Cortex of kidney (tissue), 1 donor: ENCODE measurements around the gene CASK.
"Not testable (repeated sequence)": the region's sequence is repeated elsewhere in the genome, so short reads cannot be mapped to it uniquely, and the experiment has no call there.

Experiments used
- DNase-seq: peaks from one replicate; lab custom pipeline; 2025; lab: John Stamatoyannopoulos, UW

Gene CASK

GRCh38 chrX:41621222-41621723, 302.1 kb downstream of the CASK start:
- no peak for DNase-seq

- no peak for DNase-seq
Observed at GRCh38 chrX:41619221-41619620, 304.1 kb downstream of the CASK start.

- DNase-seq, result no peak
Observed at GRCh38 chrX:41616935-41617334, 306.4 kb downstream of the CASK start.

DNA sequence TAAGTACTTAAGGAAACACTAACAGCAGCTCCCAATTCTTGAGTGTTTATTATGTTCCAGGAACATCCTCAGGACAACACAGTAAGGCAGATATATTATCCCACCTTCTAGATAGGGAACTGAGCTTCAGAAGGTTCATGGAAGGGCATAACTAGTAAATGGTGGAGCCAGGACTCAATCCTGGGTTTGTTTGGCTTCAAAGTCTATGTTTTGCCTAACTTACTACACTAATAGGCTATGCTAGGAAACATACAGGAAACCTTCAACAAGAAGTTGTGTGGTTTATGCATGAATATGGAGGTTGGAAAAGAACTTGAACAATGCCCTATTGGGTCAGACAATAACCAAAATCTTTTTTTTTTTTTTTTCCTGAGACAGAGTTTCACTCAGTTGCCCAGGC, 307.1 kb downstream of the CASK start:
- DNase-seq, result no peak

DNA sequence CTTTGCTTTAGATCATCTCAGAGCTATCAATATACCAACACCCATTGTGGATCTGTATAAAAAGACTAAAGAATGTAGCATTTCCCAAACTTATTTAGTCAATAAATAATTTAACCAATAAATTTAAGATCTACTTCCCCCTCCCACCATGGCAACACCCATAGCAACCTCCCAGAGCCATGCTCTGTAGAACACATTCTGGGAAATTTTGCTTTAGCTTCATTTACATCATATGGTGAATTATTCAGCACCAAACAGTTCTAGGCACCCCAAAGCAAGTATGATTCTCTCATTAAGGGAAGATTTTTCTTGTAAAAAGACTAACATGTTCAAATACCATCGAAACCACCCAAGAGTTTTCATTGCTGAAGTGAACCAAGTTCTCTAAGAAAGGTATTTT, 315.1 kb downstream of the CASK start:
- DNase-seq, result no peak

- DNase-seq, result no peak
Observed at GRCh38 chrX:41607264-41607832, 316.0 kb downstream of the CASK start.

DNA sequence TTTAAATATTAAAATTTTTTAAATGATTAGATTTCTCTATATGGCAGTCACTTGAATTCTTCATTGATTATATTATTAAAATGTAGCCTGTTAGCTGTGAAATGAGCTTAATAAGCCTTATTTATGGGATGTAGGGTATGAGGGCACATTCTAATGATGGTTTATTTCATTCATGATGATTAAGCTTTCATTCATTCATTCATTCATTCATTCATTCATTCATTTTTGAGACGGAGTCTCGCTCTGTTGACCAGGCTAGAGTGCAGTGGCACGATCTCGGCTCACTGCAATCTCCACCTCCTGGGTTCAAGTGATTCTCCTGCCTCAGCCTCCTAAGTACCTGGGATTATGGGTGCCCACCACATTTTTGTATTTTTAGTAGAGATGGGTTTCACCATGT, 317.3 kb downstream of the CASK start:
- not testable (repeated sequence) for DNase-seq

- no peak for DNase-seq
Observed at GRCh38 chrX:41604766-41605543, 318.4 kb downstream of the CASK start.

- no peak for DNase-seq
Observed at GRCh38 chrX:41604177-41604576, 319.2 kb downstream of the CASK start.

- DNase-seq, result no peak
Observed at GRCh38 chrX:41603596-41603995, 319.8 kb downstream of the CASK start.

- DNase-seq, result no peak
Observed at GRCh38 chrX:41602816-41603345, 320.5 kb downstream of the CASK start.

GRCh38 chrX:41600291-41600690, 323.1 kb downstream of the CASK start:
- no peak for DNase-seq

- DNase-seq, result no peak
Observed at GRCh38 chrX:41599507-41599906, 323.8 kb downstream of the CASK start.

DNA sequence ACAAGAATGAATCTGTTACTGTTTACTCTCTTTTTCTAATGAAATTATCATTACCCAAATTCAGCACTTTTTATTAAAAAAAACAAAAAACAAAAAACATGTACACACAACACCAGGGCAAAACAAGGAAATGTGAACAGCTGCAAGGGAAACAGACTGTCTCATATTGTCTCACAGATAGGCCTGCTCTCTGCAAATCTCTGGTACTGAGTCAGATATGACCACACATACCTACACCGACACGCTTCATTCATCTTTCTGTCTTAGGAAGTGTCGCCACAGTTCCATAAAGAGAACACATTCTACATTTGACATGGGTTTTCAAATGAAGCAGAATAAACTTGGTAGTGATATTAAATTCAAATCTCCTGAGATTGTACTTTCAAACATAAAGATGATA, 326.8 kb downstream of the CASK start:
- no peak for DNase-seq

- DNase-seq, result no peak
Observed at GRCh38 chrX:41594634-41595033, 328.7 kb downstream of the CASK start.

DNA sequence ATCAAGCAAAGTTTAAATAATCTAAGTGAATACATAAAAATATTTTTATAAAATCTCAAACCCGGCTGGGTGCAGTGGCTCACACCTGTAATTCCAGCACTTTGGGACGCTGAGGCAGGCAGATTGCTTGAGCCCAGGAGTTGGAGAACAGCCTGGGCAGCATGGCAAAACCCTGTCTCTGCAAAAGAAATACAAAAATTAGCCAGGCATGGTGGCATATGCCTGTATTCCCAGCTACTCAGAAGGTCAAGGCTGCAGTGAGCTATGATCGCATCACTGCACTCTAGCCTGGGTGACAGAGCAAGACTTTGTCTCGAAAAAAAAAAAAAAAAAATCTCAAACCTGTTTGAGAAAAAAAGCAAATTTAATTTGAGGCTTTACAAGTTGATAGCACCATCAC, 331.4 kb downstream of the CASK start:
- no peak for DNase-seq

- no peak for DNase-seq
Observed at GRCh38 chrX:41590641-41591040, 332.7 kb downstream of the CASK start.

DNA sequence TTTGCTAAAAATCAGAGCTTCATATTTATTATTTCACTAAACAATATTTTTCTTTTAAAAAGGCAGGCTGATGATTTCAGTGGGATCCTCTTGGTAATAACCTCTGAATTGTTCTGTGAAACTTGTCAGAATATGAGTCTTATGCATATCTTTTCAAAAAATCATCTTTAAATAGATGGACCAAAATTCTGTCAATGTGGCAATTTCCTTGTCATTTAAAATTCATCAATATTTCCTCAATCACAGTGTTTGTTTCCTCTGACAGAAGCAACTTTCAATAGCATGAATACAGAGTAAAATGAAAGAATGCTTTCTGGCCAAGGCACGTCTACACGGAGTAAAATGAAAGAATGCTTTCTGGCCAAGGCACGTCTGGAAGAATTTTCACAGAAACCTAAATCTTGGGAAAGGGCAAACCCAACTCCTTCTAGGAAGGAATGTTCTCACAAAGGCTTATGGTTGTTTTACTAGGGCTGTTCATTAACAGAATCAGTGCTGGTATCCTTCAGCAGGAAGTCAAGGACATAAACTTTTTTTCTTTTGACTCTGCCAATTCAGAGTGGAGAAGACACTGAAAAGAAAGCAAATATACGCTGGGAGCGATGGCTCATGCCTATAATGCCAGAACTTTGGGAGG, 333.6 kb downstream of the CASK start:
- no peak for DNase-seq

- no peak for DNase-seq
Observed at GRCh38 chrX:41588271-41588670, 335.1 kb downstream of the CASK start.

DNA sequence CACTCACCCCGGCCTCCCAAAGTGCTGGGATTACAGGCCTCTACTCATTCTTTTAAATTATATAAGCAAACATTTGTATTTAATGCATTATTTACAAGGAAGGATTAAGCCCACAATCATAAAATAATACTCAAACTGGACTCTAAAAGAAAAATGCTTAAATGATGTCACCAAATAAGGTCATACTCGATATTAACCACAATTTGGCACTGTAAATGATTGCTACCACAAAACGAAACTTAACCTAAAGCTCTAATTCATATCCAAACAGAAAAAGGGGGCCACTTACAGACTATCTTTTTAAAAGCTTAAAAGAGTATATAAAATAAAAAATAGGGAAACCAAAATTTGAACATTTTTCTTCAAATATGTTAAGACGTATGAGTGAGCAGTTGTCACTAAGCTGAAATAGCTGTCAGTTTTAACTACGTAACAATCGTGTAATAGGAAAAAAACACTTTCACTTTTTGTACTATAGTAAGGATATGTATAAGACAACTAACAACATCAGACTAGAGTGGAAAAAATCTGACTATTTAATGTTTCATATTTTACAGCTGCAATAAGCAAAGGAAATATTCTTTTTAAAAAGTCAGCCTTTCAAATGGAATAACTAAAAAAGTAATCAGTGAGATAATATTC, 342.8 kb downstream of the CASK start:
- DNase-seq, result no peak

- no peak for DNase-seq
Observed at GRCh38 chrX:41563876-41564275, 359.5 kb downstream of the CASK start.

DNA sequence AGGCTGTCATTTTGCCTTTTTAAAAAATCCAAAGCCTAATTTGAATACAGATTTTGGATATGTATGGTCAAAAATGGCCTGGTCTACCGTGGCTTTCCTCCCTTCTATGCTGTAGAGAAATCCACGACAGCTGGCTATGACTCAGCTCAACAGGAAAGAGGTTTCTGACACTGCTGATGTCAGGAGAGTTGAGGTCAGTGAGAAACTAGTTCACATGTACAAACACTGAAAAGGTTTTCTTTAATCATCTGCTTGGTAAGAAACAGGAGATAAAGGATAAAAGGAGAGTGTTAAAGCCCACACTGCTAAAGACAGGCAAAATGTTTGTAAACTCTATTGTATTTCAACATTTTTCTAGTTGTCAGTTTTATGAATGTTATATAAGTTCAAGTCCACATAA, 362.3 kb downstream of the CASK start:
- no peak for DNase-seq
